ENCODE measurements around the gene EXOG. TPM values are rescaled to one million over a fixed set of nuclear protein-coding genes. Genes with fewer than 3 reads are reported as not detected.

EXOG gene
- polyA plus RNA-seq, 3 donors, result 1.6 to 5.4 (median 2.4) TPM

DNA sequence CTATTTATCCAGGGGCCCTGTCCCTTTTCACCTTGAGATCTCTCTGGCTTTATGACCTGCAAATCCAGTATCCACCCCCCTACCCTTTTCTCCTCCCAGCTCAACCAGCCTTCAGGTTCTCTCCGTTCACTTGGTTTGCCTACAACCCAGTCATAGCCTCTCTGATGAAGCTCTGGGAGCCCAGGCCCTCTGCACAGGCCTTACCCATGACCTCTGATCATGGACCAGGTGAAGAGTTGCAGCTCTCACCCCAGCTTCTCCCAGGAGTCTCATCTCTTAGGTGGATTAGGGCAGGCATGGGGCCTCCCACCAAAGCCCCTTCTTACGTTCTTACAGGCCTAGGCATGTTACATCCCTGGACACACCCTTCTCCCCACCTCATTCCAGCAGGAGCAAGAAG is 59.8 kb downstream of the EXOG start:
- H3K27ac Mint-ChIP-seq, result no peak overlapping the region

DNA sequence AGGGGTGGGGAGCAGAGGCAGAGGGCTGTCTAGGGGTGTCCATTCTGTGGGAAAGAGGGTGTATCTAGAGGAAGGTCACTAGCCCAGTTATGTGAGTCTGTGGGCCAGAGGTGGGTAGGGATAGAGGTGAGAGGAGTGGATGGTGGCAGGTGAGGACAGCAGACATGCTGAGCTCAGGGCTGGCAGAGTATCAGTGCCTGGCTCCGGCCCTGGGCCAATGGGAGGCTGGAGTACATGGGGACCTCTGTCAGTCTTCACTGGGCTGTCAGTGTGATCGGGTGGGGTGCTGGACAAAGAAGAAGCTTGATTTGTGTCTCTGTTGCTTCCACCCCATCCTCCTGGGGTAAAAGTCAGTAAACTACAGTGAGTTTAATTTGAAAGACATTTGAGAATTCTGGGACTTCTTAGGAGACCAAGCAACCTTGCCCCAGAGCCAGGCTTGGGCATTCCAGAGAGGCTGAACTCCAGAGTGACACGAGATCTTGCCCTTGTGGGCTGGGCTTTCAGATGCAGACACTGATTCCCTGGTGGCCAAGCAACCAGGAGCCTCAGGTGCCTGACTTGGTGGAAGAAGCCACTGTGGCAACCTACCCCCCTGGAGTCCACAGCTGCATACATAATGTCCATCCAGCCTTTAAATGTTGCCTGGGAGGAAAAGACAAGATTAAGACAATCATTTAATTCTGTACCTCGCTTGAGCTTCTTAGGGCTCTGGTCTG is 60.7 kb downstream of the EXOG start:
- TF ChIP-seq, protein P1, sequence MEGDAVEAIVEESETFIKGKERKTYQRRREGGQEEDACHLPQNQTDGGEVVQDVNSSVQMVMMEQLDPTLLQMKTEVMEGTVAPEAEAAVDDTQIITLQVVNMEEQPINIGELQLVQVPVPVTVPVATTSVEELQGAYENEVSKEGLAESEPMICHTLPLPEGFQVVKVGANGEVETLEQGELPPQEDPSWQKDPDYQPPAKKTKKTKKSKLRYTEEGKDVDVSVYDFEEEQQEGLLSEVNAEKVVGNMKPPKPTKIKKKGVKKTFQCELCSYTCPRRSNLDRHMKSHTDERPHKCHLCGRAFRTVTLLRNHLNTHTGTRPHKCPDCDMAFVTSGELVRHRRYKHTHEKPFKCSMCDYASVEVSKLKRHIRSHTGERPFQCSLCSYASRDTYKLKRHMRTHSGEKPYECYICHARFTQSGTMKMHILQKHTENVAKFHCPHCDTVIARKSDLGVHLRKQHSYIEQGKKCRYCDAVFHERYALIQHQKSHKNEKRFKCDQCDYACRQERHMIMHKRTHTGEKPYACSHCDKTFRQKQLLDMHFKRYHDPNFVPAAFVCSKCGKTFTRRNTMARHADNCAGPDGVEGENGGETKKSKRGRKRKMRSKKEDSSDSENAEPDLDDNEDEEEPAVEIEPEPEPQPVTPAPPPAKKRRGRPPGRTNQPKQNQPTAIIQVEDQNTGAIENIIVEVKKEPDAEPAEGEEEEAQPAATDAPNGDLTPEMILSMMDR (IDR thresholded peaks at IDR 0.05), result no peak
- H3K4me2 ChIP-seq (replicated peaks; ENCODE audit: extremely low read depth, low read length, poor library complexity, severe bottlenecking), result no peak overlapping the region
- H3K9me3 ChIP-seq (replicated peaks in 1 of 2; ENCODE audit: control insufficient read depth in 1 of 2, insufficient read depth in 1 of 2, low read length in 2 of 2), result peaks cover 0 to 7% of the 10 kb centered on the region in 2 donors
- H3K27ac ChIP-seq (ENCODE audit: low read depth in 1 of 2, low read length in 2 of 2), result no peak overlapping the region
- no peaks in the 10 kb centered on the region for H3K4me1 Mint-ChIP-seq
- H3K27me3 Mint-ChIP-seq (ENCODE audit: low read depth in 3 of 3), result peaks cover 8 to 11% (median 9%) of the 10 kb centered on the region in 3 donors
- H3K36me3 ChIP-seq (replicated peaks in 1 of 2; ENCODE audit: control insufficient read depth in 1 of 2, insufficient read depth in 2 of 2, low read length in 2 of 2), result no peaks in the 10 kb centered on the region
- H3K27ac Mint-ChIP-seq, result no peak overlapping the region
- no peaks in the 10 kb centered on the region for H3K27me3 ChIP-seq (ENCODE audit: control insufficient read depth in 2 of 2, insufficient read depth in 2 of 2, low read length in 2 of 2)
- intact Hi-C loops (cut with micrococcal nuclease), result no loop called here
- DNase-seq, result no peak
- no peaks in the 10 kb centered on the region for H3K79me2 ChIP-seq (ENCODE audit: insufficient read depth, low read length)
- WGBS (ENCODE audit: insufficient coverage), result 46% methylated on average over 1 of the region's 4 CpGs
- H3K4me3 Mint-ChIP-seq, result no peak overlapping the region
- H3K4me1 ChIP-seq (ENCODE audit: control insufficient read depth in 1 of 2, insufficient read depth in 2 of 2, low read length in 2 of 2), result no peaks in the 10 kb centered on the region
- peaks cover 3 to 12% (median 8%) of the 10 kb centered on the region in 7 donors for H3K9me3 Mint-ChIP-seq
- H3K36me3 Mint-ChIP-seq, result no peaks in the 10 kb centered on the region
- no peak overlapping the region for H3K9ac ChIP-seq (ENCODE audit: insufficient read depth, low read length, poor library complexity, severe bottlenecking)
- H3K4me3 ChIP-seq (replicated peaks in 1 of 3; ENCODE audit: low read depth in 2 of 3, low read length in 3 of 3), result no peak overlapping the region
- H4K20me1 ChIP-seq (ENCODE audit: insufficient read depth, low read length), result no peaks in the 10 kb centered on the region
- H2AFZ ChIP-seq (ENCODE audit: insufficient read depth, low read depth, low read length, poor library complexity, severe bottlenecking), result no peak overlapping the region

More for the DNA sequence above, 59.8 kb downstream of the EXOG start:
- peaks cover 0 to 7% of the 10 kb centered on the region in 2 donors for H3K9me3 ChIP-seq (replicated peaks in 1 of 2; ENCODE audit: control insufficient read depth in 1 of 2, insufficient read depth in 1 of 2, low read length in 2 of 2)
- no peaks in the 10 kb centered on the region for H3K36me3 ChIP-seq (replicated peaks in 1 of 2; ENCODE audit: control insufficient read depth in 1 of 2, insufficient read depth in 2 of 2, low read length in 2 of 2)
- no peaks in the 10 kb centered on the region for H4K20me1 ChIP-seq (ENCODE audit: insufficient read depth, low read length)
- 100% methylated on average over 1 of the region's 2 CpGs for WGBS (ENCODE audit: insufficient coverage)
- Mint-ChIP-seq H3K4me1 (no peaks in the 10 kb centered on the region), H3K27me3 (ENCODE audit: low read depth in 3 of 3) (peaks cover 8 to 11% (median 9%) of the 10 kb centered on the region in 3 donors), H3K36me3 (no peaks in the 10 kb centered on the region), H3K4me3 (no peak overlapping the region), H3K9me3 (peaks cover 3 to 12% (median 8%) of the 10 kb centered on the region in 7 donors)
- H2AFZ ChIP-seq (ENCODE audit: insufficient read depth, low read depth, low read length, poor library complexity, severe bottlenecking), result no peak overlapping the region
- TF ChIP-seq, protein P1 (IDR thresholded peaks at IDR 0.05), result no peak
- H3K9ac ChIP-seq (ENCODE audit: insufficient read depth, low read length, poor library complexity, severe bottlenecking), result no peak overlapping the region
- H3K4me2 ChIP-seq (replicated peaks; ENCODE audit: extremely low read depth, low read length, poor library complexity, severe bottlenecking), result no peak overlapping the region
- H3K4me3 ChIP-seq (replicated peaks in 1 of 3; ENCODE audit: low read depth in 2 of 3, low read length in 3 of 3), result no peak overlapping the region
- no peaks in the 10 kb centered on the region for H3K27me3 ChIP-seq (ENCODE audit: control insufficient read depth in 2 of 2, insufficient read depth in 2 of 2, low read length in 2 of 2)
- no peaks in the 10 kb centered on the region for H3K4me1 ChIP-seq (ENCODE audit: control insufficient read depth in 1 of 2, insufficient read depth in 2 of 2, low read length in 2 of 2)
- H3K79me2 ChIP-seq (ENCODE audit: insufficient read depth, low read length), result no peaks in the 10 kb centered on the region
- DNase-seq, result no peak
- intact Hi-C loops (cut with micrococcal nuclease), result no loop called here
- no peak overlapping the region for H3K27ac ChIP-seq (ENCODE audit: low read depth in 1 of 2, low read length in 2 of 2)
